HG03108 (cell line): ENCODE measurements around the gene ZNF17.
"Not testable (repeated sequence)": the region's sequence is repeated elsewhere in the genome, so short reads cannot be mapped to it uniquely, and the experiment has no call there.

Source experiments
- ATAC-seq: cut with Tn5 transposase; IDR thresholded peaks from one replicate; pipeline ENCODE4 v1.9.1; 2021; ENCODE audit warnings: moderate library complexity; ENCODE audit not compliant: unreplicated experiment

The ZNF17 gene

DNA sequence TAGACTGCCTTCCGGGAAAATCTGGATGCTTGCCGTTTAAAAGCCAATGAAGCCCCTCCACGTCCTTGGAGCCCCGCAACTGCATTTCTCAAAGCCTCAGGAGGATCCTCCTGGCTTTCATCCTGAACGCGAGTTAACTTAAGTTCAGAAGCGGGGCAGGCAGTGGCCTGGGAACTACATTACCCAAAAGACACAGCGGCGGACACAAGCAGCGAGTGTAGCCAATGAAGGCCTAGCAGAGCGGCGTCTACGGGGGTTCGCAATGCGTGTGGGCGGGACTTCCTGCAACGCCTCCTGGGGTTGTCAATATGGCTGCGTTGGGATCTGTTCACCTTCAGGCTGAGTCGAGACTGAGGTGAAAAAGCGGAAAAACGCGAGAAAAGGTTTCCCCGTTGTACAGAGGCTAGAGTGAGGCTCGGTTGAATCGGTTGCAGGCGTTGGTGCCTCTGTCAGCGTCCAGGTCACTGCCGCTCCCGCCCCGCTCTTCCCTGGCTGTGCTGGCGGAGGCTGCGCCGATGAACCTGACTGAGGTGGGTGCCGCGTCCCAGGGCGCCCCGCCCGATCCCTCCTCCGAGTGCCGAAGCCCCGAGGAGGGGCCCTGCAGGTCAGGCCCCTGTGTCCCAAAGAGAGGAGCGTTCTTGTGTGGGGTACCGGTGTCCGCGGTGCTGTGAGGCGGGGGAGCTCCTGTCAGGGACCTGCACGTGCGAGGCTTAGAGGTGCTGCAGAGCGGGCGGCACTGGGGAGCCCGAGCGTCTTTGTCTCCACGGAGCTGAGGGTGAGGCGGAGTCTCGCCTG is at the start of gene ZNF17:
Gene ZNF17, plus strand, starts transcription at position 285 of the 795 bp plus-strand sequence. CDS start 2,455 bp downstream, outside the sequence.
- peak; percentile 99 for ATAC-seq

- no peak for ATAC-seq
Observed at GRCh38 chr19:57362419-57362818, 48.5 kb upstream of the ZNF17 start.

GRCh38 chr19:57362997-57363687 is 47.8 kb upstream of the ZNF17 start, which contains the start of the genes TRAPPC2B and ZNF547:
TSS of gene TRAPPC2B (plus strand) at chr19:57363551. CDS start at chr19:57364834, 1,283 bp downstream.
TSS of gene ZNF547 (plus strand) at chr19:57363551. CDS start at chr19:57368556, 5,005 bp downstream.
- ATAC-seq = peak; percentile 94

GRCh38 chr19:57363688-57364181 is 47.2 kb upstream of the ZNF17 start:
- no peak for ATAC-seq

- ATAC-seq = no peak
Observed at GRCh38 chr19:57366776-57367175, 44.2 kb upstream of the ZNF17 start.

- no peak for ATAC-seq
Observed at GRCh38 chr19:57374179-57374578, 36.8 kb upstream of the ZNF17 start.

DNA sequence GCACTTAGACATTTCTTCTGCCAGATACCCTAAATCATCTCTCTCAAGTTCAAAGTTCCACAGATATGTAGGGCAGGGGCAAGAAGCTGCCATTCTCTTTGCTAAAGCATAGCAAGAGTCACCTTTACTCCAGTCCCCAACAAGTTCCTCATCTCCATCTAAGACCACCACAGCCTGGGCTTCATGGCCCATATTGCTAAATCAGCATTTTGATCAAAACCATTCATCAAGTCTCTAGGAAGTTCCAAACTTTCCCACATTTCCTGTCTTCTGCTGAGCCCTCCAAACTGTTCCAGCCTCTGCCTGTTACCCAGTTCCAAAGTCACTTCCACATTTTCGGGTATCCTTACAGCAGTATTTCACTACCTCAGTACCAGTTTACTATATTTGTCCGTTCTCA is 36.3 kb upstream of the ZNF17 start:
- not testable (repeated sequence) for ATAC-seq

DNA sequence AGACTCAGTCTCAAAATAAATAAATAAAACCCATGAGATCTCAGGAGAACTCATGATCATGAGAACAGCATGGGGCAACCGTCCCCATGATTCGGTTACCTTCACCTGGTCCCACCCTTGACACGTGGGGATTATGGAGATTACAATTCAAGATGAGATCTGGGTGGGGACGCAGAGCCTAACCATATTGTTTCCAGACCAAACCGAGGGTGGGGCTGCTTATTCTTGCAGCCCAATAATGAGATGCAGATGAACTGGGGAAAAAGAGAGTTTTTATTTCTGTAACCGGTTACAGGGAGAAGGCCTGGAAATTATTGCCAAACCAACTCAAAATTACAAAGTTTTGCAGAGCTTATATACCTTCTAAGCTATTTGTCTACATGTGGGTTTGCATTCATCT is 34.8 kb upstream of the ZNF17 start:
- no peak for ATAC-seq

- no peak for ATAC-seq
Observed at GRCh38 chr19:57377498-57378146, 33.3 kb upstream of the ZNF17 start.

GRCh38 chr19:57380923-57381322 is 30.0 kb upstream of the ZNF17 start:
- ATAC-seq = no peak

DNA sequence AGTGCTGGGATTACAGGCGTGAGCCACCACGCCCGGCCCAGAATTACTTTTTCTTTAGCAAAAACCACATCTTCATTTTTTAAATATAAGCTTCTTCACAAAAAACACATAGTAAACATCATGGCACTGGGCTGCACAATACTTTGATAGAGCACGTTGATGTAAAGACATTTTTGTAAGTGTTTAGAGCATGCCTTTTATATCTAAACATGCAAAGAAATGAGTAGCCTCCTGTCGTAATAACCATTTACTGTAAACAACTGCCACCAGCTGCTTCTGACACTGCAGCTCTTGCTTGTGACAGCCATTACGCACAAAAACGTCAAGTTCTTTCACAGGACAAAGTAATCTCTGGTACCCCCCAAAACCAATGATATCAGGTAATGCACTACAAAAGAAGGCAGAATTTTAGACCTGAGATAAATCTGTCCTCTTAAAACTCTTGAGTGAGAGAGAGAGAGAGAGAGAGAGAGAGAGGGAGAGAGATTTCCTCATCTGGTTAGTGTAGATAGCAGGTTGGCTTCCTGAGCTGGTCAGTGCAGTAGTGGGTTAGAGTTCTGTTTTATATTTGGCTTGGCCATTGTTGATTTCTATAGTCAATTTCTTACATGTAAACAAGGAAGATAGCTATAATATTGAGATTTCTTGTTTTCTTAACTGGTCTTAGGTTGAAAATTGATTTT is 28.0 kb upstream of the ZNF17 start:
- no peak for ATAC-seq

- ATAC-seq = no peak
Observed at GRCh38 chr19:57389194-57389729, 21.7 kb upstream of the ZNF17 start.

- peak; percentile 98 for ATAC-seq
Observed at GRCh38 chr19:57389730-57390598, 21.0 kb upstream of the ZNF17 start, which contains the start of gene ZNF548. TSS of gene ZNF548 (plus strand) at chr19:57389854. CDS start at chr19:57390100, 246 bp downstream.

DNA sequence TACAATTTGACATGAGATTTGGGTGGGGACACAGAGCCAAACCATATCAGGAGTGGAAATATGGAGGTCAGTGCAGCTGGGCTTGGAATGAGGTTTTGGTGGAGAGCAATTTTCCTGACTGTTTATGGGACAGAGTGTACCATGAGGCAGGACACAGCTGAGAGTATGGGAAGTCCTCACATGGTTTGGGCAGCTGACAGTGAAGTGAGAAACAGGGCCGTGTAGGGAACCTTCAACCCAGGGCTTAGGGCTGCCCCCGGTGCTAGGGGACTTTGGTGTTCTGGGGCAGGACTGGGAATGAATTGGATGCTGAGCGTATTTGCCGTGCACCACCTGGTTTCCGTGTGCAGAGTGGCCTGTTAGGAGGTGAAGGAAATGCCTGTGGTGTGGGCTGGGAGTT is 15.3 kb upstream of the ZNF17 start:
- no peak for ATAC-seq

DNA sequence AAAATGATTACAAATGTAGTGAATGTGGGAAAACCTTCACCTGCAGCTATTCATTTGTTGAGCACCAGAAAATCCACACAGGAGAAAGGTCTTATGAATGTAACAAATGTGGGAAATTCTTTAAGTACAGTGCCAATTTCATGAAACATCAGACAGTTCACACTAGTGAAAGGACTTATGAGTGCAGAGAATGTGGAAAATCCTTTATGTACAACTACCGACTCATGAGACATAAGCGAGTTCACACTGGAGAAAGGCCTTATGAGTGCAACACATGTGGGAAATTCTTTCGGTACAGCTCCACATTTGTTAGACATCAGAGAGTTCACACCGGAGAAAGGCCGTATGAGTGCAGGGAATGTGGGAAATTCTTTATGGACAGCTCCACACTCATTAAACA is 12.1 kb upstream of the ZNF17 start:
- ATAC-seq = no peak

- no peak for ATAC-seq
Observed at GRCh38 chr19:57403737-57404563, 7.0 kb upstream of the ZNF17 start.

GRCh38 chr19:57406516-57407123 is 4.3 kb upstream of the ZNF17 start:
- no peak for ATAC-seq

- ATAC-seq = no peak
Observed at GRCh38 chr19:57419439-57419838, 8.5 kb downstream of the ZNF17 start.
